Measurements from ENCODE around the gene TMTC2. TPM values are rescaled to one million over a fixed set of nuclear protein-coding genes. Genes with fewer than 3 reads are reported as not detected.

Gene TMTC2
- total and polyA plus RNA-seq, 10 of the 15 experiments (the other 5 are each of a cell fraction or from before 2014, with no cell fraction given) = 0.14 to 9.7 (median 1.2) TPM

DNA sequence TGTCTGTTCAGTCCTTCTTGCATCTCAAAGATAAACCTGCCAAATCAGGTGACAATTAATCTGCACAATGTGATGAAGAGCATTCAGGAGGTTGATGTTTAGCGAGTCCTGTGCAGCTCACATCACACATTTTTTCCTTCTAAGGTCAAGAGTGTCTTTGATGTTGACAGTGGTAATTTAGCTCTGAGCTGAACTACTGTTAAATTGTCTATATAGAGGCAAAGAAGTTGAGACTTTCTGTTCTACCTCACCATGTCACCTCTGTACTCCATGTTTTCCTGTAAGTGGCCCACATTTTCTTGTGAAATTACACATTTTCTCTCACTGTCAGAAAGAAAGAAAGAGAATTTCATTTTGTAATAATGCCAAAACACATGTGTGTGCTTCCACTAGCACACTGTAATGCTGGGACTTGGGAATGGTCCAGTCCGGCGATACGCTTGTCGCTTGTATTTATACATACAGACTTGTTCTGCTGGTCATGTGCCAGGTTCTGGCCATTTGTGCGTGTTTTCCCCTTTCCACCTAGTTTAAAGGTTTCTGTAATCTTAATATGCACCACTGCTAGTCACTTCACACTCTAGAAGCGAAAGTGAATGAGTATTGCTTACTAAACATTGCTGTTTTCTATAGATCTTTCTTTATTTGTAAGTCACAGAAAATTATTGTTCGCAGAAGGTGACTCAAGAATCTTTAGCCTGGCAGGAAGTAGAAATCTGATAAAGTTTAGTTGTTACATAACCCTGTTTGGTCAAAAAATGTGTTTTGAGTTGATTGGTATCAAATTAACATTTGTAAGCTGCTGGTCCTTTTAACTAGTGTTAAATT lies 328.9 kb downstream of the TMTC2 start:
- Histone ChIP-seq H4K20me1 (ENCODE audit: control insufficient read depth, insufficient read depth) (no peaks in the 10 kb centered on the region), H3K36me3 (ENCODE audit: control insufficient read depth in 2 of 2, insufficient read depth in 2 of 2, low read length in 1 of 2) (no peaks in the 10 kb centered on the region), H3K79me2 (ENCODE audit: control insufficient read depth, insufficient read depth, low read length) (no peaks in the 10 kb centered on the region), H3K4me1 (ENCODE audit: control insufficient read depth, insufficient read depth, low read length) (no peaks in the 10 kb centered on the region), H3K9ac (ENCODE audit: control insufficient read depth, insufficient read depth, low read length) (no peak overlapping the region), H3K27ac (ENCODE audit: control insufficient read depth, insufficient read depth) (no peak overlapping the region), H3K27me3 (replicated peaks in 1 of 2; ENCODE audit: control insufficient read depth in 2 of 2, insufficient read depth in 2 of 2, low read length in 1 of 2) (no peaks in the 10 kb centered on the region), H2AFZ (ENCODE audit: control insufficient read depth, low read depth, low read length) (no peak overlapping the region), H3K4me3 (no peak overlapping the region), H3K4me2 (ENCODE audit: control insufficient read depth, insufficient read depth) (no peak overlapping the region), H3K9me3 (replicated peaks; ENCODE audit: control insufficient read depth, insufficient read depth, low read length) (no peaks in the 10 kb centered on the region; the same call in 2 of the 3 replicates)
- BruUV-seq (replicated peaks) = no TSS peak
- SMC1A ChIA-PET (ENCODE audit: uncharacterized antibody, unreplicated experiment) = interaction anchor here (0.9 kb wide), 1 partner anchor 16 kb away, joined by 3 read pairs; no protein-coding TSS in a partner anchor
- in situ Hi-C loops (cut with MboI) (loop anchor here (25.0 kb wide), 1 partner anchor 797 kb away; no protein-coding TSS in a partner anchor), intact Hi-C loops (cut with micrococcal nuclease; ENCODE audit: unreplicated experiment) (no loop called here)
- no peak for FAIRE-seq
- CTCF ChIA-PET = interaction anchor here (0.8 kb wide), 1 partner anchor 10 kb away, joined by 4 read pairs; no protein-coding TSS in a partner anchor
- ATAC-seq = no peak
- RAD21 ChIA-PET (ENCODE audit: unreplicated experiment) = no interaction called here
- POLR2A ChIA-PET = no interaction called here
- 36% methylated on average over 8 of the region's 8 CpGs for WGBS (ENCODE audit: insufficient coverage, insufficient replicate concordance, low lambda C conversion rate, missing lambda C conversion rate)
- DNase-seq (ENCODE audit: low read depth, low spot score) = no peak
- TF ChIP-seq FOXM1 (IDR thresholded peaks at IDR 0.05; ENCODE audit: low read depth, low read length) (no peak), MYB (IDR thresholded peaks at IDR 0.05; ENCODE audit: borderline replicate concordance, low read depth, low read length) (no peak), JUND (IDR thresholded peaks at IDR 0.05; ENCODE audit: low read depth, low read length) (no peak), TCF12 (IDR thresholded peaks at IDR 0.05; ENCODE audit: low read depth, low read length) (no peak), ZNF24 (IDR thresholded peaks at IDR 0.05) (no peak), TARDBP (IDR thresholded peaks at IDR 0.05; ENCODE audit: borderline replicate concordance) (no peak), SIN3A (IDR thresholded peaks at IDR 0.05; ENCODE audit: low read depth, low read length) (no peak), SKIL (IDR thresholded peaks at IDR 0.05; ENCODE audit: low read depth, poor library complexity, severe bottlenecking) (no peak), ZNF217 (IDR thresholded peaks at IDR 0.05) (no peak)
- TF ChIP-seq, protein P1, sequence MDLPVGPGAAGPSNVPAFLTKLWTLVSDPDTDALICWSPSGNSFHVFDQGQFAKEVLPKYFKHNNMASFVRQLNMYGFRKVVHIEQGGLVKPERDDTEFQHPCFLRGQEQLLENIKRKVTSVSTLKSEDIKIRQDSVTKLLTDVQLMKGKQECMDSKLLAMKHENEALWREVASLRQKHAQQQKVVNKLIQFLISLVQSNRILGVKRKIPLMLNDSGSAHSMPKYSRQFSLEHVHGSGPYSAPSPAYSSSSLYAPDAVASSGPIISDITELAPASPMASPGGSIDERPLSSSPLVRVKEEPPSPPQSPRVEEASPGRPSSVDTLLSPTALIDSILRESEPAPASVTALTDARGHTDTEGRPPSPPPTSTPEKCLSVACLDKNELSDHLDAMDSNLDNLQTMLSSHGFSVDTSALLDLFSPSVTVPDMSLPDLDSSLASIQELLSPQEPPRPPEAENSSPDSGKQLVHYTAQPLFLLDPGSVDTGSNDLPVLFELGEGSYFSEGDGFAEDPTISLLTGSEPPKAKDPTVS (IDR thresholded peaks at IDR 0.05; ENCODE audit: low read depth, low read length) = no peak
- TF ChIP-seq, protein P2, sequence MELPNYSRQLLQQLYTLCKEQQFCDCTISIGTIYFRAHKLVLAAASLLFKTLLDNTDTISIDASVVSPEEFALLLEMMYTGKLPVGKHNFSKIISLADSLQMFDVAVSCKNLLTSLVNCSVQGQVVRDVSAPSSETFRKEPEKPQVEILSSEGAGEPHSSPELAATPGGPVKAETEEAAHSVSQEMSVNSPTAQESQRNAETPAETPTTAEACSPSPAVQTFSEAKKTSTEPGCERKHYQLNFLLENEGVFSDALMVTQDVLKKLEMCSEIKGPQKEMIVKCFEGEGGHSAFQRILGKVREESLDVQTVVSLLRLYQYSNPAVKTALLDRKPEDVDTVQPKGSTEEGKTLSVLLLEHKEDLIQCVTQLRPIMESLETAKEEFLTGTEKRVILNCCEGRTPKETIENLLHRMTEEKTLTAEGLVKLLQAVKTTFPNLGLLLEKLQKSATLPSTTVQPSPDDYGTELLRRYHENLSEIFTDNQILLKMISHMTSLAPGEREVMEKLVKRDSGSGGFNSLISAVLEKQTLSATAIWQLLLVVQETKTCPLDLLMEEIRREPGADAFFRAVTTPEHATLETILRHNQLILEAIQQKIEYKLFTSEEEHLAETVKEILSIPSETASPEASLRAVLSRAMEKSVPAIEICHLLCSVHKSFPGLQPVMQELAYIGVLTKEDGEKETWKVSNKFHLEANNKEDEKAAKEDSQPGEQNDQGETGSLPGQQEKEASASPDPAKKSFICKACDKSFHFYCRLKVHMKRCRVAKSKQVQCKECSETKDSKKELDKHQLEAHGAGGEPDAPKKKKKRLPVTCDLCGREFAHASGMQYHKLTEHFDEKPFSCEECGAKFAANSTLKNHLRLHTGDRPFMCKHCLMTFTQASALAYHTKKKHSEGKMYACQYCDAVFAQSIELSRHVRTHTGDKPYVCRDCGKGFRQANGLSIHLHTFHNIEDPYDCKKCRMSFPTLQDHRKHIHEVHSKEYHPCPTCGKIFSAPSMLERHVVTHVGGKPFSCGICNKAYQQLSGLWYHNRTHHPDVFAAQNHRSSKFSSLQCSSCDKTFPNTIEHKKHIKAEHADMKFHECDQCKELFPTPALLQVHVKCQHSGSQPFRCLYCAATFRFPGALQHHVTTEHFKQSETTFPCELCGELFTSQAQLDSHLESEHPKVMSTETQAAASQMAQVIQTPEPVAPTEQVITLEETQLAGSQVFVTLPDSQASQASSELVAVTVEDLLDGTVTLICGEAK (IDR thresholded peaks at IDR 0.05; ENCODE audit: borderline replicate concordance) = no peak

Measured in GM12878 (cell line).